GM23338 (cell line): Measurements from ENCODE around the gene CDC42BPA. TPM values are rescaled to one million over a fixed set of nuclear protein-coding genes. Genes with fewer than 3 reads are reported as not detected.

Source experiments
- ATAC-seq: fragments of 200-7000 bp; cut with Tn5 transposase; 3 replicates; pipeline ENCODE4 v1.9.1; 2020
- DNase-seq: peaks from one replicate; pipeline ENCODE4 v3.0.0-alpha.2; 2015; ENCODE audit warnings: low spot score
- H2AFZ ChIP-seq: fragments of 200-600 bp; sonication (generic); 2 replicates; pipeline ENCODE4 v1.8.0; 2016; ENCODE audit warnings: antibody characterized with exemption, mild to moderate bottlenecking, moderate library complexity
- H3F3A ChIP-seq: fragments of 200-600 bp; sonication (generic); replicated peaks from 2 replicates; pipeline ENCODE4 v1.8.0; 2017; ENCODE audit warnings: antibody characterized with exemption, mixed run types, low read depth
- H3K27ac ChIP-seq: fragments of 200-600 bp; sonication (generic); 2 replicates; pipeline ENCODE4 v1.6.1; 2016; ENCODE audit warnings: low read depth
- H3K27me3 ChIP-seq: fragments of 200-600 bp; sonication (generic); 2 replicates; pipeline ENCODE4 v1.8.0; 2016; ENCODE audit warnings: mild to moderate bottlenecking, mixed run types, moderate library complexity; ENCODE audit not compliant: insufficient read depth
- H3K36me3 ChIP-seq: fragments of 200-600 bp; sonication (generic); 2 replicates; pipeline ENCODE4 v1.8.0; 2016; ENCODE audit warnings: mild to moderate bottlenecking; ENCODE audit not compliant: insufficient read depth
- H3K4me1 ChIP-seq: fragments of 200-600 bp; sonication (generic); 2 replicates; pipeline ENCODE4 v1.8.0; 2016; ENCODE audit warnings: mild to moderate bottlenecking, moderate library complexity; ENCODE audit not compliant: insufficient read depth
- H3K4me2 ChIP-seq: fragments of 200-600 bp; sonication (generic); 2 replicates; pipeline ENCODE4 v1.7.1; 2017; ENCODE audit warnings: mixed run types
- H3K4me3 ChIP-seq: fragments of 200-600 bp; sonication (generic); 2 replicates; pipeline ENCODE4 v1.6.1; 2016; ENCODE audit warnings: mixed run types
- H3K79me2 ChIP-seq: fragments of 200-600 bp; sonication (generic); replicated peaks from 2 replicates; pipeline ENCODE4 v1.8.0; 2017; ENCODE audit warnings: mild to moderate bottlenecking; ENCODE audit not compliant: insufficient read depth
- H3K9me2 ChIP-seq: fragments of 200-600 bp; sonication (generic); 2 replicates; pipeline ENCODE4 v1.8.0; 2017; ENCODE audit not compliant: insufficient read depth
- H4K20me1 ChIP-seq: fragments of 200-600 bp; sonication (generic); replicated peaks from 2 replicates; pipeline ENCODE4 v1.8.0; 2017; ENCODE audit warnings: mild to moderate bottlenecking; ENCODE audit not compliant: insufficient read depth
- H3K27ac Mint-ChIP-seq: 2 replicates; pipeline ENCODE4 v1.8.0; 2020; ENCODE audit warnings: inconsistent platforms, mild to moderate bottlenecking, moderate library complexity, mixed read lengths
- H3K27me3 Mint-ChIP-seq: 3 replicates; pipeline ENCODE4 v1.8.0; 2022; ENCODE audit warnings: low read depth, mild to moderate bottlenecking, moderate library complexity, mixed read lengths, inconsistent platforms; ENCODE audit not compliant: insufficient read depth, poor library complexity
- H3K36me3 Mint-ChIP-seq: 3 replicates; pipeline ENCODE4 v1.8.0; 2021; ENCODE audit warnings: low read depth, mild to moderate bottlenecking, inconsistent platforms, moderate library complexity, mixed read lengths
- H3K4me1 Mint-ChIP-seq: 3 replicates; pipeline ENCODE4 v1.8.0; 2020; ENCODE audit warnings: mild to moderate bottlenecking, inconsistent platforms, mixed read lengths
- H3K4me3 Mint-ChIP-seq: 3 replicates; pipeline ENCODE4 v1.8.0; 2021; ENCODE audit warnings: moderate library complexity, mild to moderate bottlenecking, inconsistent platforms, mixed read lengths
- H3K9me3 Mint-ChIP-seq: 3 replicates; pipeline ENCODE4 v1.8.0; 2020; ENCODE audit warnings: moderate library complexity, mild to moderate bottlenecking, inconsistent platforms, mixed read lengths
- CREB1 ChIP-seq: fragments of 250-450 bp; sonication (Bioruptor Pico); IDR thresholded peaks from 2 replicates; pipeline ENCODE4 v1.5.0; 2020; ENCODE audit warnings: low read depth, mild to moderate bottlenecking, moderate library complexity
- CTCF ChIP-seq, 2 experiments: fragments of 200-600 bp in 1 of 2; sonication (generic) in 1 of 2; conservative IDR thresholded peaks; 2 replicates each; pipeline versions ENCODE4 v1.5.1 to v1.6.1; 2016 to 2017; ENCODE audit warnings: antibody characterized with exemption in 2 of 2, low read depth in 2 of 2, mild to moderate bottlenecking in 2 of 2, moderate library complexity in 1 of 2
- ETS1 ChIP-seq: IDR thresholded peaks from 2 replicates; pipeline ENCODE4 v1.6.1; 2016; ENCODE audit warnings: antibody characterized with exemption
- EZH2 ChIP-seq: fragments of 200-600 bp; sonication (generic); IDR thresholded peaks from one replicate; pipeline ENCODE4 v1.8.0; 2017; ENCODE audit warnings: antibody characterized with exemption, mild to moderate bottlenecking, low read depth; ENCODE audit not compliant: unreplicated experiment
- EZH2phosphoT487 ChIP-seq: fragments of 200-600 bp; sonication (generic); IDR thresholded peaks from one replicate; pipeline ENCODE4 v1.8.1; 2018; ENCODE audit warnings: antibody characterized with exemption; ENCODE audit not compliant: unreplicated experiment
- JUNB ChIP-seq: IDR thresholded peaks from one replicate; pipeline ENCODE4 v1.6.1; 2016; ENCODE audit warnings: antibody characterized with exemption; ENCODE audit not compliant: unreplicated experiment
- NANOG ChIP-seq: IDR thresholded peaks from 2 replicates; pipeline ENCODE4 v1.6.1; 2016; ENCODE audit warnings: antibody characterized with exemption, borderline replicate concordance
- POLR2AphosphoS5 ChIP-seq: IDR thresholded peaks from 2 replicates; pipeline ENCODE4 v1.6.1; 2016; ENCODE audit warnings: antibody characterized with exemption, low read depth
- REST ChIP-seq: IDR thresholded peaks from one replicate; pipeline ENCODE4 v1.6.1; 2018; ENCODE audit warnings: antibody characterized with exemption; ENCODE audit not compliant: unreplicated experiment
- STAT1 ChIP-seq: IDR thresholded peaks from one replicate; pipeline ENCODE4 v1.6.1; 2016; ENCODE audit warnings: antibody characterized with exemption; ENCODE audit not compliant: unreplicated experiment
- ZNF114 ChIP-seq: fragments of 250-450 bp; sonication (Bioruptor Pico); IDR thresholded peaks from 2 replicates; pipeline ENCODE4 v1.5.0; 2020; ENCODE audit warnings: mild to moderate bottlenecking, moderate library complexity
- ZNF331 ChIP-seq: fragments of 250-450 bp; sonication (Bioruptor Pico); IDR thresholded peaks from 2 replicates; pipeline ENCODE4 v1.5.0; 2020; ENCODE audit warnings: low read depth, mild to moderate bottlenecking, moderate library complexity
- ZNF462 ChIP-seq: fragments of 250-450 bp; sonication (Bioruptor Pico); IDR thresholded peaks from 2 replicates; pipeline ENCODE4 v1.5.0; 2020; ENCODE audit warnings: mild to moderate bottlenecking, moderate library complexity
- polyA plus RNA-seq: library from polyadenylated mRNA; unstranded; fragments of >200 nt; fragmentation: Nextera tagmentation; extraction: Ambion mirVana; gene quantifications from 2 replicates; pipeline ENCODE4 v1.2.1, GENCODE V29; 2016
- total RNA-seq: library from RNA; depleted of rRNA; stranded (reverse); fragments of >200 nt; shearing (Covaris generic); gene quantifications from 2 replicates; pipeline ENCODE4 v1.2.3, GENCODE V29; 2014

Gene CDC42BPA
- total and polyA plus RNA-seq, 2 experiments from 2014 or later, result 17.7 to 40.1 TPM

- peaks cover 26% of the 10 kb centered on the region for H3K4me1 Mint-ChIP-seq
- DNase-seq (no peak), ATAC-seq (no peak)
- H2AFZ ChIP-seq, result peak overlapping the region; percentile 72; the same call in 1 of the 2 replicates
- H3K9me3 Mint-ChIP-seq, result no peaks in the 10 kb centered on the region
- no peak overlapping the region for H3K4me2 ChIP-seq
- H3K27ac ChIP-seq, result no peak overlapping the region
- H3K4me1 ChIP-seq, result peaks cover 23% of the 10 kb centered on the region
- no peaks in the 10 kb centered on the region for H3K79me2 ChIP-seq
- H3K4me3 ChIP-seq, result no peak overlapping the region
- no peaks in the 10 kb centered on the region for H3F3A ChIP-seq
- H3K27me3 ChIP-seq, result no peaks in the 10 kb centered on the region
- H3K27ac Mint-ChIP-seq, result no peak overlapping the region
- no peak overlapping the region for H3K4me3 Mint-ChIP-seq
- peaks cover 19% of the 10 kb centered on the region; the same call in 1 of the 2 replicates for H3K9me2 ChIP-seq
- H3K27me3 Mint-ChIP-seq, result peaks cover 7% of the 10 kb centered on the region
- TF ChIP-seq NANOG (no peak), JUNB (no peak), REST (no peak), ZNF114 (CRISPR knock-in tag) (no peak), STAT1 (no peak), CREB1 (no peak), ETS1 (no peak), ZNF462 (CRISPR knock-in tag) (no peak), POLR2AphosphoS5 (no peak), ZNF331 (CRISPR knock-in tag) (no peak), CTCF (conservative IDR thresholded peaks at IDR 0.05; ENCODE audit: low read depth in 2 of 2) (no peak), EZH2phosphoT487 (no peak), EZH2 (no peak)
- H4K20me1 ChIP-seq, result no peaks in the 10 kb centered on the region
- H3K36me3 Mint-ChIP-seq, result no peaks in the 10 kb centered on the region
- H3K36me3 ChIP-seq, result no peaks in the 10 kb centered on the region
These were observed 34.9 kb upstream of the CDC42BPA start for GRCh38 chr1:227353186-227353585.
